Hepatocyte (in vitro differentiated cells): Measurements from ENCODE around the gene TAF1D. TPM values are rescaled to one million over a fixed set of nuclear protein-coding genes. Genes with fewer than 3 reads are reported as not detected.

ENCODE experiments used
- DNase-seq: peaks from one replicate; pipeline ENCODE4 v3.0.0-alpha.2; 2016; ENCODE audit warnings: low spot score
- H2AFZ ChIP-seq: fragments of 200-600 bp; sonication (generic); 2 replicates; pipeline ENCODE4 v1.6.0; 2016; ENCODE audit warnings: antibody characterized with exemption, mild to moderate bottlenecking
- H3K27ac ChIP-seq: fragments of 200-600 bp; sonication (generic); 2 replicates; pipeline ENCODE4 v1.5.1; 2016; ENCODE audit warnings: mild to moderate bottlenecking
- H3K27me3 ChIP-seq: fragments of 200-600 bp; sonication (generic); 2 replicates; pipeline ENCODE4 v1.6.1; 2016
- H3K36me3 ChIP-seq: fragments of 200-600 bp; sonication (generic); replicated peaks from 2 replicates; pipeline ENCODE4 v1.5.1; 2016; ENCODE audit warnings: low read depth; ENCODE audit not compliant: insufficient read depth
- H3K4me1 ChIP-seq: fragments of 200-600 bp; sonication (generic); 2 replicates; pipeline ENCODE4 v1.5.1; 2016; ENCODE audit warnings: mild to moderate bottlenecking, moderate library complexity; ENCODE audit not compliant: insufficient read depth
- H3K4me2 ChIP-seq: fragments of 200-600 bp; sonication (generic); 2 replicates; pipeline ENCODE4 v1.6.0; 2016
- H3K4me3 ChIP-seq: fragments of 200-600 bp; sonication (generic); 2 replicates; pipeline ENCODE4 v1.5.1; 2016; ENCODE audit warnings: mild to moderate bottlenecking
- H3K79me2 ChIP-seq: fragments of 200-600 bp; sonication (generic); 2 replicates; pipeline ENCODE4 v1.6.0; 2017; ENCODE audit warnings: mild to moderate bottlenecking
- H3K9me2 ChIP-seq: fragments of 200-600 bp; sonication (generic); replicated peaks from 2 replicates; pipeline ENCODE4 v1.6.0; 2017; ENCODE audit warnings: mild to moderate bottlenecking; ENCODE audit not compliant: insufficient read depth
- H3K9me3 ChIP-seq: fragments of 200-600 bp; sonication (generic); 2 replicates; pipeline ENCODE4 v1.5.1; 2016; ENCODE audit warnings: low read depth, mild to moderate bottlenecking
- H4K20me1 ChIP-seq: fragments of 200-600 bp; sonication (generic); 2 replicates; pipeline ENCODE4 v1.6.0; 2016; ENCODE audit warnings: mild to moderate bottlenecking; ENCODE audit not compliant: insufficient read depth, poor library complexity, severe bottlenecking
- EZH2 ChIP-seq: fragments of 200-600 bp; sonication (generic); IDR thresholded peaks from 2 replicates; pipeline ENCODE4 v1.6.1; 2016; ENCODE audit warnings: antibody characterized with exemption, mild to moderate bottlenecking, borderline replicate concordance
- EZH2phosphoT487 ChIP-seq: fragments of 200-600 bp; sonication (generic); IDR thresholded peaks from one replicate; pipeline ENCODE4 v1.6.1; 2018; ENCODE audit warnings: antibody characterized with exemption, mild to moderate bottlenecking, low read depth, moderate library complexity; ENCODE audit not compliant: unreplicated experiment, severe bottlenecking
- WGBS: methylation state at CpG from one replicate; pipeline ENCODE4 v1.1.6; 2016; ENCODE audit warnings: low lambda C conversion rate; ENCODE audit errors: missing lambda C conversion rate; 5-methylcytosine and 5-hydroxymethylcytosine counted together
- polyA plus RNA-seq: library from polyadenylated mRNA; unstranded; fragments of >200 nt; fragmentation: Nextera tagmentation; extraction: Ambion mirVana; gene quantifications from 2 replicates; pipeline ENCODE4 v1.2.1, GENCODE V29; 2016
- total RNA-seq: library from RNA; depleted of rRNA; stranded (reverse); fragments of >200 nt; gene quantifications from 2 replicates; pipeline ENCODE4 v1.2.3, GENCODE V29; 2014
- TF ChIP-seq, protein P1 (sequence below): fragments of 200-600 bp; sonication (generic); IDR thresholded peaks from 2 replicates; pipeline ENCODE4 v1.5.1; 2016; ENCODE audit warnings: antibody characterized with exemption, mild to moderate bottlenecking; ENCODE audit not compliant: poor library complexity

The TAF1D gene
- total and polyA plus RNA-seq, 2 experiments from 2014 or later: 42.1 to 240 TPM

DNA sequence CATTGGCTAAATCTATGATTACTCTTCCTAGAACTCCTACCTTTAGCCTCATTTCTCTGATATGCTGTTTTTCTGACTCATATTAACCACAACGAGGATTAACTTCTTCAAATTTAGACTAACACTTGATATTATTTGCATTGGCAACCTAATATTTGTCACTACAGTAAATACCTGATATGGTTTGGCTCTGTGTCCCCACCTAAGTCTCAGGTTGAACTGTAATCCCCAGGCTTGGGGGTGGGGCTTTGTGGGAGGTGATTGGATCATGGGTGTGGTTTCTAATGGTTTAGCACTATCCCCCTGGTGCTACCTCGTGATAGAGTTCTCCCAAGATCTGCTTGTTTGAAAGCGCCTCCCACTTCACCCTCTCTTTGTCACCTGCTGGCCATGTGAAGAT, 25.7 kb upstream of the TAF1D start:
- H3K4me2 ChIP-seq: no peak overlapping the region
- H4K20me1 ChIP-seq: no peaks in the 10 kb centered on the region
- no peak overlapping the region for H3K27ac ChIP-seq
- TF ChIP-seq, protein P1, sequence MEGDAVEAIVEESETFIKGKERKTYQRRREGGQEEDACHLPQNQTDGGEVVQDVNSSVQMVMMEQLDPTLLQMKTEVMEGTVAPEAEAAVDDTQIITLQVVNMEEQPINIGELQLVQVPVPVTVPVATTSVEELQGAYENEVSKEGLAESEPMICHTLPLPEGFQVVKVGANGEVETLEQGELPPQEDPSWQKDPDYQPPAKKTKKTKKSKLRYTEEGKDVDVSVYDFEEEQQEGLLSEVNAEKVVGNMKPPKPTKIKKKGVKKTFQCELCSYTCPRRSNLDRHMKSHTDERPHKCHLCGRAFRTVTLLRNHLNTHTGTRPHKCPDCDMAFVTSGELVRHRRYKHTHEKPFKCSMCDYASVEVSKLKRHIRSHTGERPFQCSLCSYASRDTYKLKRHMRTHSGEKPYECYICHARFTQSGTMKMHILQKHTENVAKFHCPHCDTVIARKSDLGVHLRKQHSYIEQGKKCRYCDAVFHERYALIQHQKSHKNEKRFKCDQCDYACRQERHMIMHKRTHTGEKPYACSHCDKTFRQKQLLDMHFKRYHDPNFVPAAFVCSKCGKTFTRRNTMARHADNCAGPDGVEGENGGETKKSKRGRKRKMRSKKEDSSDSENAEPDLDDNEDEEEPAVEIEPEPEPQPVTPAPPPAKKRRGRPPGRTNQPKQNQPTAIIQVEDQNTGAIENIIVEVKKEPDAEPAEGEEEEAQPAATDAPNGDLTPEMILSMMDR: no peak
- TF ChIP-seq EZH2 (no peak), EZH2phosphoT487 (no peak)
- no peaks in the 10 kb centered on the region for H3K9me2 ChIP-seq
- H3K27me3 ChIP-seq: no peaks in the 10 kb centered on the region
- no peaks in the 10 kb centered on the region for H3K79me2 ChIP-seq
- H3K36me3 ChIP-seq: no peaks in the 10 kb centered on the region
- 88% methylated on average over 3 of the region's 3 CpGs for WGBS
- H3K9me3 ChIP-seq: no peaks in the 10 kb centered on the region
- H3K4me1 ChIP-seq: no peaks in the 10 kb centered on the region
- H3K4me3 ChIP-seq: no peak overlapping the region
- DNase-seq: no peak
- H2AFZ ChIP-seq: no peak overlapping the region

DNA sequence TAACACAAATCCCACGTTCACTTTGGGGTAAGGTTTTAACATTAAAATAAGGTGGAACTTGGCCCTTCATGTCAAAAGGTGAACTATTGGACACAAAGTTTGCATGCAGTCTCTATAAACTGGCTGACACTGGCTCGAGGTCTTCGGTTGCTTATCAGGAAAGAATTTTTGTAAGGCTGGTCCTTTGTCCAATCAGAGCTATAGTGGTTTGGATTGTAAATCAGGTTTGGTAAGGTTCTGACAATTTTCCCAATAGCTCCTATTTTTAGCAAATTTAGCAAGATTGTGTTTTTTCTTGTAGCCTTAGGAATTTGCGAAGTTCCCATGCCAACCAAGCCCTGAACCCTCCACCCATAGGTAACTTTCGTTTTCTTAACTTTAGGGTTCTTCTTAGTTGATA, 25.2 kb upstream of the TAF1D start:
- 71% methylated on average over 5 of the region's 5 CpGs for WGBS
- H3K9me3 ChIP-seq: no peaks in the 10 kb centered on the region
- no peak overlapping the region for H3K4me3 ChIP-seq
- H4K20me1 ChIP-seq: no peaks in the 10 kb centered on the region
- no peak overlapping the region for H3K27ac ChIP-seq
- TF ChIP-seq, protein P1: no peak
- TF ChIP-seq EZH2phosphoT487: no peak
- no peak for TF ChIP-seq EZH2
- no peaks in the 10 kb centered on the region for H3K36me3 ChIP-seq
- H3K4me2 ChIP-seq: no peak overlapping the region
- H3K9me2 ChIP-seq: no peaks in the 10 kb centered on the region
- no peak overlapping the region for H2AFZ ChIP-seq
- no peaks in the 10 kb centered on the region for H3K27me3 ChIP-seq
- no peaks in the 10 kb centered on the region for H3K79me2 ChIP-seq
- DNase-seq: no peak
- no peaks in the 10 kb centered on the region for H3K4me1 ChIP-seq

DNA sequence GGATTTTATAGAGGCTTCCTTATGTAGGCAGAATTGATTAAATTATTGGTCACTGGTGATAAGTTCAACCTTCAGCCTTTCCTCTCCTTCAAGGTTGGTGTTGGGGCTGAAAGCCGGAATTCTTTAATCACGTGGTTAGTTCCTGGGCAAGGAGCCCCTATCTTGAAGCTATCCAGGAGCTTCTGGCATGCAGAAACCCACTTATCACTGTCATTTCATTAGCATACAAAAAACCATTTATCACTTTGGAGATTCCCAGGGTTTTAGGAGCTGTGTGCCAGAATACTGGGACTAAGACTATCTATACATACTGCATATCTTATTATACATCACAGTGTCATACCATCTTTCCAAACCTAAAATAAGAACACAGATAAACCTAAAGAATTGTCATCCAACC, 24.3 kb upstream of the TAF1D start:
- WGBS: 41% methylated on average over 2 of the region's 2 CpGs

More for the DNA sequence above, 24.3 kb upstream of the TAF1D start:
- no peaks in the 10 kb centered on the region for H3K36me3 ChIP-seq
- H3K79me2 ChIP-seq: no peaks in the 10 kb centered on the region
- H3K4me1 ChIP-seq: no peaks in the 10 kb centered on the region
- no peak overlapping the region for H3K4me3 ChIP-seq
- no peaks in the 10 kb centered on the region for H3K27me3 ChIP-seq
- H4K20me1 ChIP-seq: no peaks in the 10 kb centered on the region
- no peak overlapping the region for H2AFZ ChIP-seq
- H3K9me2 ChIP-seq: no peaks in the 10 kb centered on the region
- no peak overlapping the region for H3K4me2 ChIP-seq
- H3K9me3 ChIP-seq: no peaks in the 10 kb centered on the region
- DNase-seq: no peak
- no peak for TF ChIP-seq EZH2phosphoT487
- no peak for TF ChIP-seq EZH2
- TF ChIP-seq, protein P1: no peak
- no peak overlapping the region for H3K27ac ChIP-seq
